RWPE2 (cell line): ENCODE data around the gene LRRK1.

ENCODE experiments used
- ATAC-seq: fragments of 200-7000 bp; cut with Tn5 transposase; 3 replicates; pipeline ENCODE4 v1.9.1; 2021; ENCODE audit warnings: low read depth
- DNase-seq: peaks from one replicate; pipeline ENCODE4 v3.0.0-alpha.2; 2020; ENCODE audit warnings: low spot score
- H3K27ac ChIP-seq: fragments of 450-650 bp; 2 replicates; pipeline ENCODE4 v1.5.1; 2017; ENCODE audit warnings: mild to moderate bottlenecking; ENCODE audit not compliant: poor library complexity, severe bottlenecking
- H3K27me3 ChIP-seq: fragments of 250-450 bp; sonication (Bioruptor Pico); 2 replicates; pipeline ENCODE4 v1.5.1; 2021; ENCODE audit warnings: mild to moderate bottlenecking, moderate library complexity; ENCODE audit not compliant: insufficient read depth, poor library complexity, severe bottlenecking
- H3K36me3 ChIP-seq: fragments of 250-450 bp; sonication (Bioruptor Pico); 2 replicates; pipeline ENCODE4 v1.5.1; 2020; ENCODE audit warnings: low read depth, mild to moderate bottlenecking, moderate library complexity
- H3K4me1 ChIP-seq: fragments of 250-450 bp; sonication (Bioruptor Pico); 2 replicates; pipeline ENCODE4 v1.5.1; 2021; ENCODE audit warnings: mild to moderate bottlenecking, moderate library complexity; ENCODE audit not compliant: insufficient read depth, poor library complexity, severe bottlenecking
- H3K4me3 ChIP-seq: fragments of 250-450 bp; sonication (Bioruptor Pico); 2 replicates; pipeline ENCODE4 v1.5.1; 2021; ENCODE audit warnings: mild to moderate bottlenecking, moderate library complexity; ENCODE audit not compliant: severe bottlenecking
- H3K9me3 ChIP-seq: fragments of 250-450 bp; sonication (Bioruptor Pico); 2 replicates; pipeline ENCODE4 v1.5.1; 2021; ENCODE audit warnings: mild to moderate bottlenecking, moderate library complexity; ENCODE audit not compliant: severe bottlenecking
- TF ChIP-seq, protein P1 (sequence below): fragments of 450-650 bp; IDR thresholded peaks from one replicate; pipeline ENCODE4 v1.5.1; 2017; ENCODE audit warnings: mild to moderate bottlenecking, moderate library complexity; ENCODE audit not compliant: poor library complexity, severe bottlenecking

Gene LRRK1

GRCh38 chr15:101060576-101061551, 141.7 kb downstream of the LRRK1 start:
- H3K36me3 ChIP-seq, result peaks cover 22% of the 10 kb centered on the region
- no peaks in the 10 kb centered on the region for H3K4me1 ChIP-seq
- DNase-seq, result peak; percentile 63
- TF ChIP-seq, protein P1, sequence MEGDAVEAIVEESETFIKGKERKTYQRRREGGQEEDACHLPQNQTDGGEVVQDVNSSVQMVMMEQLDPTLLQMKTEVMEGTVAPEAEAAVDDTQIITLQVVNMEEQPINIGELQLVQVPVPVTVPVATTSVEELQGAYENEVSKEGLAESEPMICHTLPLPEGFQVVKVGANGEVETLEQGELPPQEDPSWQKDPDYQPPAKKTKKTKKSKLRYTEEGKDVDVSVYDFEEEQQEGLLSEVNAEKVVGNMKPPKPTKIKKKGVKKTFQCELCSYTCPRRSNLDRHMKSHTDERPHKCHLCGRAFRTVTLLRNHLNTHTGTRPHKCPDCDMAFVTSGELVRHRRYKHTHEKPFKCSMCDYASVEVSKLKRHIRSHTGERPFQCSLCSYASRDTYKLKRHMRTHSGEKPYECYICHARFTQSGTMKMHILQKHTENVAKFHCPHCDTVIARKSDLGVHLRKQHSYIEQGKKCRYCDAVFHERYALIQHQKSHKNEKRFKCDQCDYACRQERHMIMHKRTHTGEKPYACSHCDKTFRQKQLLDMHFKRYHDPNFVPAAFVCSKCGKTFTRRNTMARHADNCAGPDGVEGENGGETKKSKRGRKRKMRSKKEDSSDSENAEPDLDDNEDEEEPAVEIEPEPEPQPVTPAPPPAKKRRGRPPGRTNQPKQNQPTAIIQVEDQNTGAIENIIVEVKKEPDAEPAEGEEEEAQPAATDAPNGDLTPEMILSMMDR, result no peak
- H3K27me3 ChIP-seq, result no peaks in the 10 kb centered on the region
- H3K4me3 ChIP-seq, result no peak overlapping the region
- H3K9me3 ChIP-seq, result no peaks in the 10 kb centered on the region
- no peak overlapping the region for H3K27ac ChIP-seq
- ATAC-seq, result no peak

DNA sequence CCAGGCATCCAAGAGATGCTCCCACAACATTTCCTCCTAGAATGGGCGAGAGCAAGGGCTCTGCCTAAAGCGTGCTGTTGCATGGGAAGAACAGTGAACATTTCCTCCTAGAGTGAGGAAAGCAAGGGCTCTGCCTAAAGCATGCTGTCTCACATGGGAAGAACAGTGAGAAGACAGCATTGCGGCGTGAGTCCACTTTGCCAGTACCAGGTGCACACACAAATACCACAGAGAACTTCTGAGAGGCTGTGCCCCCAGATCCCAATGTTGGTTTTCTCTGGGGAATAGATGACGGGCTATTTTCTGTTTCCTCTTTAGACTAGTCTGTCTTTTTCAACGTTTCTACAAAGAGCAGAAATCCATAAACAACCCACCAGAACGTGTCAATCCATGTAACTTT, 142.9 kb downstream of the LRRK1 start:
- no peak overlapping the region for H3K4me3 ChIP-seq
- ATAC-seq (no peak), DNase-seq (peak; percentile 34)
- H3K36me3 ChIP-seq, result peaks cover 20% of the 10 kb centered on the region
- H3K27ac ChIP-seq, result no peak overlapping the region
- TF ChIP-seq, protein P1, result no peak
- H3K27me3 ChIP-seq, result no peaks in the 10 kb centered on the region
- no peaks in the 10 kb centered on the region for H3K4me1 ChIP-seq
- no peaks in the 10 kb centered on the region for H3K9me3 ChIP-seq

DNA sequence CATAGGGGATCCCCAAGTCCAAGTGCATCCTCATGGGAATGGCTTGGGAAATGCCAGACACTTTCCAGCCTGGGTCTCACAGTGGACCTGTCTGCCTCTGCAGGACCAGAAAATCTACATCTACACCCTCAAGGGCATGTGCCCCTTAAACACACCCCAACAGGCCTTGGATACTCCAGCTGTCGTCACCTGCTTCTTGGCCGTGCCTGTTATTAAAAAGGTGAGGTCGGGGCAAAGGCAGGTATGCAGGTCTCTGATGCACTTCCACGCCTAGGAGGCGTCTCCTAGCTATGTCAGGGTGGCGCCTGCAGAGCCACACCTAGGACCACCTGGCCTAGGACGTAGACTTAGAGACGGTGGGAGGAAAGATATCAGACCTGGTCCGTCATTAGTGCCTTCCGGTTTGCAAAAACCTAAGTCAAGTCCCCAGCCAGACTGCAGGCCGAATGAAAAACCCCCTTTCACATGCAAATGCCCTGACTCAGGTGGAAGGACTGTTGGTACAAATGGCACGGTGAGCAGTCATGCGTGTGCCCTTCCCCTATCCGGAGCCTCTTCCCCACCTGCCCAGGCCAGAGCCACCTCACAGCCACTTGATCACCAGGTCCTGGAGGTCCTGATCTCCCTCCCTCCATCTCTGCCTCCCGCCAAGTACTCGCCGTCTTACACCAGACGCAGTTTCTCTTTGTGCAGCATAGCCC, 143.5 kb downstream of the LRRK1 start:
- Histone ChIP-seq H3K27me3 (no peaks in the 10 kb centered on the region), H3K9me3 (no peaks in the 10 kb centered on the region), H3K27ac (no peak overlapping the region), H3K36me3 (peaks cover 15% of the 10 kb centered on the region), H3K4me3 (no peak overlapping the region), H3K4me1 (no peaks in the 10 kb centered on the region)
- TF ChIP-seq, protein P1, result no peak
- peak; percentile 61 for DNase-seq
- no peak for ATAC-seq

GRCh38 chr15:101063212-101063611, 144.1 kb downstream of the LRRK1 start:
- Histone ChIP-seq H3K9me3 (no peaks in the 10 kb centered on the region), H3K4me1 (no peaks in the 10 kb centered on the region)

More at GRCh38 chr15:101063212-101063611, 144.1 kb downstream of the LRRK1 start:
- TF ChIP-seq, protein P1, result no peak
- peak; percentile 65 for DNase-seq
- H3K27ac ChIP-seq, result no peak overlapping the region
- H3K4me3 ChIP-seq, result no peak overlapping the region
- H3K36me3 ChIP-seq, result peaks cover 14% of the 10 kb centered on the region
- H3K27me3 ChIP-seq, result no peaks in the 10 kb centered on the region
- no peak for ATAC-seq
